Lower leg skin (tissue), 4 donors: Measurements from ENCODE around the gene TMEM164. TPM values are rescaled to one million over a fixed set of nuclear protein-coding genes. Genes with fewer than 3 reads are reported as not detected.

Experiments used
- DNase-seq, 2 donors: peaks; one replicate each; pipeline ENCODE4 v3.0.0-alpha.2; 2019; ENCODE audit warnings: low spot score in 2 of 2
- H3K4me3 ChIP-seq: fragments of 200-600 bp; sonication (generic); 2 replicates; pipeline ENCODE4 v1.5.1; 2017; ENCODE audit warnings: mild to moderate bottlenecking, low read depth; ENCODE audit not compliant: poor library complexity, severe bottlenecking
- POLR2A ChIP-seq, 2 donors: fragments of 450-650 bp; IDR thresholded peaks; one replicate each; pipeline ENCODE4 v1.6.1; 2016 to 2017; ENCODE audit warnings: antibody characterized with exemption in 2 of 2, mild to moderate bottlenecking in 1 of 2, moderate library complexity in 1 of 2
- WGBS, 2 donors: methylation state at CpG; one replicate each; pipeline ENCODE4 v1.1.5; 2018; 5-methylcytosine and 5-hydroxymethylcytosine counted together
- intact Hi-C: fragments of 100-400 bp; cut with DNase I; formaldehyde crosslinking; loops from one replicate; pipeline ENCODE4 v1.15.0; 2023; ENCODE audit warnings: low total_unique reads
- total RNA-seq, 4 donors: library from RNA; depleted of rRNA; stranded (reverse); fragments of >200 nt; gene quantifications; one replicate each; pipeline ENCODE4 v1.1.0, GENCODE V29; 2016
- TF ChIP-seq, protein P1 (sequence below), 3 donors: fragments of 450-650 bp; IDR thresholded peaks; one replicate each; pipeline ENCODE4 v1.5.1; 2016; ENCODE audit warnings: antibody characterized with exemption in 3 of 3, mild to moderate bottlenecking in 3 of 3, moderate library complexity in 2 of 3

TMEM164 gene
- total RNA-seq, 4 donors from 2014 or later: 39.4 to 73.2 (median 60.8) TPM

DNA sequence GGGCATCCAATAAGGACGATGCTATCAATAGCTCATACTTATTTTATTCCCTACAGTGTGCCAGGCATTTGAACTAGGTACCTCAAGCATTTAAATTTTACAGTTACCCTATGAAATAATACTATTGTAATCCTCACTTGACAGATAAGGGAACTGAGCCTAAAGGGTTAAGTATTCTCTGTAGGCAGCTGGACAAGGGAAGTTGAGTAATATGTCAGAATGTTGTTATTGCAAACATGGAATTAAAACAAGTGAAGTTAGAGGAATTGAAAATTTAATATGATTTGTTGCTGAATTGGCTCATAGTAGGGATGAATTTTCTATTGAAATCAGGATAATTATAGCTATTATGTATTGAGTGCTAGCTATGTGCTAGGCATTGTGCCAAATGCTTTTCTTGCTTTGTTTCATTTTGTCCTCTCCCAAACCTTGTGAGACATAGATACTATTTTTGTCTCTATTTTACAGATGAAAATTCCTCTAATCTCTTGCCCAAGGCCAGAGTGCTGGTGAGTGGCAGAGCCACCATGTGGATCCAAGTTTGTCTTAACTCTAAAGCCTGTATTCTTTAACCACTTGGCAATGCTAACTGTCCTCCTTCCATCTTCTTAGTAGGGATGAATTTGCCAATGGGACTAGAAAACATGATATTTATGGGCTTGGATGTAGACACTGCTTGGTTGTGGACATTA is 58.1 kb downstream of the TMEM164 start:
- 78 to 100% methylated on average over 1 of the region's 1 CpG for WGBS, 2 donors
- intact Hi-C loops: no loop called here
- DNase-seq: no peak
- H3K4me3 ChIP-seq: no peak overlapping the region
- TF ChIP-seq POLR2A (IDR thresholded peaks at IDR 0.05): no peak
- TF ChIP-seq, protein P1, sequence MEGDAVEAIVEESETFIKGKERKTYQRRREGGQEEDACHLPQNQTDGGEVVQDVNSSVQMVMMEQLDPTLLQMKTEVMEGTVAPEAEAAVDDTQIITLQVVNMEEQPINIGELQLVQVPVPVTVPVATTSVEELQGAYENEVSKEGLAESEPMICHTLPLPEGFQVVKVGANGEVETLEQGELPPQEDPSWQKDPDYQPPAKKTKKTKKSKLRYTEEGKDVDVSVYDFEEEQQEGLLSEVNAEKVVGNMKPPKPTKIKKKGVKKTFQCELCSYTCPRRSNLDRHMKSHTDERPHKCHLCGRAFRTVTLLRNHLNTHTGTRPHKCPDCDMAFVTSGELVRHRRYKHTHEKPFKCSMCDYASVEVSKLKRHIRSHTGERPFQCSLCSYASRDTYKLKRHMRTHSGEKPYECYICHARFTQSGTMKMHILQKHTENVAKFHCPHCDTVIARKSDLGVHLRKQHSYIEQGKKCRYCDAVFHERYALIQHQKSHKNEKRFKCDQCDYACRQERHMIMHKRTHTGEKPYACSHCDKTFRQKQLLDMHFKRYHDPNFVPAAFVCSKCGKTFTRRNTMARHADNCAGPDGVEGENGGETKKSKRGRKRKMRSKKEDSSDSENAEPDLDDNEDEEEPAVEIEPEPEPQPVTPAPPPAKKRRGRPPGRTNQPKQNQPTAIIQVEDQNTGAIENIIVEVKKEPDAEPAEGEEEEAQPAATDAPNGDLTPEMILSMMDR (IDR thresholded peaks at IDR 0.05): no peak

DNA sequence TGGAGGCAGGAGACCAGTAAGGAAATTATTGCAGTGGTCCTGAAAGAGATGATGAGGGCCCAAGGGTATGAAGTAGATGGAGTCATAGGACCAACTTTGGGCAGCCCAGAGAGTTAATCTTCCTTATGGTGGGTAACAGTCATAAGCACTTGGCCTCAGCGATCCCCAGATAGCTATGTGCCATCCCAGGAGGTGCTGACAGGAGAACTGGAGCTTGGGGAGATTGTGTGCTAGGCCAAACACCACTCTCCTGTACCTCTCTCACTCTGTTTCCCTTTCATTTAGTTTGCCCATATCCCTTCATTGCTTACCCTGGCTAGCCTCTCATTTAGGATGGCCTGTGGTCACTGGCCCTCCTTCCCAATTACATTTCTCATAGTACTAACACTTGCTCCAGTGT is 60.0 kb downstream of the TMEM164 start:
- intact Hi-C loops: no loop called here
- DNase-seq: no peak
- H3K4me3 ChIP-seq: no peak overlapping the region
- 100% methylated on average over 1 of the region's 1 CpG for WGBS, 2 donors
- TF ChIP-seq, protein P1 (IDR thresholded peaks at IDR 0.05): no peak
- TF ChIP-seq POLR2A (IDR thresholded peaks at IDR 0.05): no peak

DNA sequence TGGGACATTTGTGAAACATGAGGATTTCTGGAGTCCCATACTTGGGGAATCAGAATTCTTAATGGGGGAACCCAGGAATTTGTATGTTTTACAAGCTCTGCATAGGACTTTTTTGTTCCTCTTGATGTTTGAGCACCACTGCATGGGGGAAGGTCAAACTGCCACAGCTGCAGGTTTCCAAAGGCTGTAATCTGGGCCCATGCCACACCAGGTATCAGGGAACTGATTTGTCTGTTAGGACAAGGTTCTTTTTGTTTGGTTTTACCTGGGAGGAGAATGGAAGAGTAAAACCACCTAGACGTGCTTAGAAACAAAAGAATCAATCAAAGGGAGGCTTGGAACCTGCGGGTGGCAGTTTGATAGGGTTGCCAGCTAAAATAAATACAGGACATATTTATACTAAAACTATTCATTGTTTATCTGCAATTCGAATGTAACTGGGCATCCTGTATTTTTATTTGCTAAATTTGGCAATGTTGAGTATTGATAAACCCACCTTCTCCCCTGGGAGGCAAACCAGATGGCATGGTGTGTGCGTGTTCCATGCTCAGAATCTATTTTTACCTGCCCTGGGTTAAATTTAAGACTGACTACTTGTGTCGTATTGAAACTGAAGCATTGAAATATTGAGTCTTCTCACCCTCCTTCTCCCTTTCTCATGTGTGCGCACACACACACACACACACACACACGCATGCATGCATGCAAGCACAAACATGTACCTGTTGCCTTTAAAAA is 63.7 kb downstream of the TMEM164 start:
- intact Hi-C loops: no loop called here
- no peak overlapping the region for H3K4me3 ChIP-seq
- TF ChIP-seq, protein P1 (IDR thresholded peaks at IDR 0.05): no peak
- TF ChIP-seq POLR2A (IDR thresholded peaks at IDR 0.05): no peak
- DNase-seq: no peak
- 74 to 77% methylated on average over 7 of the region's 7 CpGs for WGBS, 2 donors

DNA sequence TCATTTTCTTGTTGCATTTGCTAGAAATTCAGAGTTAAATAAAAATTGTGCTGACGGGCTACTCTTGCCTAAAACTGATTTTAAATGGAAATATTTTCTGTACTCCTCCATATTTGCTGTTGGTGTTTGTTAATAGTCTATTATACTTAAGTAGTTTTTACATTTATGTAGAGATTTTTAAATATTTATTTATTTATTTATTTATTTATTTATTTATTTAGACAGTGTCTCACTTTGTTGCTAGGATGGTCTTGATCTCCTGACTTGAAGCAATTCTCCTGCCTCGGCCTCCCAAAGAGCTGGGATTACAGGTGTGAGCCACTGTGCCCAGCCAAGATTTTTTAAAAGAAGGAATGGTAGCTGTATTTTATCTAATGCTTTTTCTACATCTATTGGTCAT is 68.1 kb downstream of the TMEM164 start:
- WGBS, 2 donors: 82 to 99% methylated on average over 2 of the region's 2 CpGs
- DNase-seq: no peak
- intact Hi-C loops: no loop called here
- H3K4me3 ChIP-seq: no peak overlapping the region
- TF ChIP-seq, protein P1 (IDR thresholded peaks at IDR 0.05): no peak
- TF ChIP-seq POLR2A (IDR thresholded peaks at IDR 0.05): no peak

DNA sequence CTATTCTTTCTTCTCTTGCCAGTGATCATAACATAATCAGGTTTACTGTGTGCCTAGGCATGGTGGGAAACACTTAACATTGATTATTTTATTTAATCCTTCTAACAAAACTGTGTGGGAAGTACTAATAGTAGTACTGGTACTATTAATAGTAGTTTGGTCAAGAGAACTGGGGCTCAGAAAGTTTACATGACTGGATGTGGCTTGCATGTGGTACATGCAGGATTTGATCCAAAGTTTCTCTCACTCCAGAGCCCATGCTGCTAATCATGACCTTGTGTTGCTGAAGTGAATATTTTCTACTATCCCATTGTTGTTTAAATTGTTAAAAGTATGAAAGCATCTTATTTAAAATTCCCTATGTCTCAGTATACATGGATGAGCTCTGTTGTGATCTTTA is 78.4 kb downstream of the TMEM164 start:
- intact Hi-C loops: no loop called here

More for the DNA sequence above, 78.4 kb downstream of the TMEM164 start:
- no peak overlapping the region for H3K4me3 ChIP-seq
- no peak for DNase-seq
- TF ChIP-seq POLR2A (IDR thresholded peaks at IDR 0.05): no peak
- TF ChIP-seq, protein P1 (IDR thresholded peaks at IDR 0.05): no peak
